Stimulated activated CD8-positive, alpha-beta memory T cell treated with anti-CD3 and anti-CD28 coated beads, Interleukin-4, amount 100 ng/mL, for 48 hours (primary cell): ENCODE measurements around the gene ZCCHC10.
"Not testable (repeated sequence)": the region's sequence is repeated elsewhere in the genome, so short reads cannot be mapped to it uniquely, and the experiment has no call there.

Experiments used
- DNase-seq: peaks from one replicate; pipeline ENCODE4 v3.0.0-alpha.2; 2020

ZCCHC10 gene

DNA sequence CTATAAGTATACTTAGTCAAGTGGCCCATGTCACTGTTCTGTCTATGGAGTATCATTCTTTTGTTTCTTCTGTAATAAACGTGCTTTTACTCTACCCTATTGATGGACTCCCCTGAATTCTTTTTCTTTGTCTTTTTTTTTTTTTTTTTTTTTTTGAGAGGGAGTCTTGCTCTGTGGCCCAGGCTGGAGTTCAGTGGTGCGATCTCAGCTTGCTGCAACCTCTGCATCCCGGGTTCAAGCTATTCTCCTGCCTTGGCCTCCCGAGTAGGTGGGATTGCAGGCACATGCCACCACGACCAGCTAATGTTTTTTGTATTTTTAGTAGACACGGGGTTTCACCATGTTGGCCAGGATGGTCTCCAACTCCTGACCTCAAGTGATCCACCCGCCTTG, 53.9 kb downstream of the ZCCHC10 start:
- not testable (repeated sequence) for DNase-seq

DNA sequence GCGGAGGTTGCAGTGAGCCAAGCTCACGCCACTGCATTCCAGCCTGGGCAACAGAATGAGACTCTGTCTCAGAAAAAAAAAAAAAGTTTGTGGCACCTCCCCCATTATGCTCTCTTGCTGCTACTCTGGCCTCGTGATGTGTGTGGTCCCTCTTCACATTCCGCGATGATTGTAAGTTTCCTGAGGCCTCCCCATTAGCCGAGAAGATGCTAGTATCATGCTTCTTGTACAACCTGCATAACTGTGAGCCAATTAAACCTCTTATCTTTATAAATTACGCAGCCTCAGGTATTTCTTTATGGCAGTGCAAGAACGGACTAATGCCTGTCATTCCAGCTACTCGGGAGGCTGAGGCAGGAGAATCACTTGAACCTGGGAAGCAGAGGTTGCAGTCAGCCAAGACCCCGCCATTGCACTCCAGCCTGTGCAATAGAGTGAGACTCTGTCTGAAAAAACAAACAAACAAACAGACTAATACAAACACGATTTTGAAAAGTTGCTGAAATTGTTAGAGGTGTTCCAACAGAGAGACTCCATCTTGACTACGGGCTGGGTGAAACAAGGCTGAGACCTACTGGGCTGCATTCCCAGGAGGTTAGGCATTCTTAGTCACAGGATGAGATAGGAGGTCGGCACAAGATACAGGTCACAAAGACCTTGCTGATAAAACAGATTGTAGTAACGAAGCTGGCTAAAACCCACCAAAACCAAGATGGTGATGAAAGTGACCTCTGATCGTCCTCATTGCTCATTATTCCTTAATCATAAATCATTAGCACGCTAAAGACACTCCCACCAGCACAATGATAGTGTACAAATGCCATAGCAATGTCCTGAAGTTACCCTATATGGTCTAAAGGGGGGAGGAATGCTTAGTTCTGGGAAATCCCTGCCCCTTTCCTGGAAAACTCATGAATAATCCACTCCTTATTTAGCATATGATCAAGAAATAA, 54.6 kb downstream of the ZCCHC10 start:
- DNase-seq = no peak

DNA sequence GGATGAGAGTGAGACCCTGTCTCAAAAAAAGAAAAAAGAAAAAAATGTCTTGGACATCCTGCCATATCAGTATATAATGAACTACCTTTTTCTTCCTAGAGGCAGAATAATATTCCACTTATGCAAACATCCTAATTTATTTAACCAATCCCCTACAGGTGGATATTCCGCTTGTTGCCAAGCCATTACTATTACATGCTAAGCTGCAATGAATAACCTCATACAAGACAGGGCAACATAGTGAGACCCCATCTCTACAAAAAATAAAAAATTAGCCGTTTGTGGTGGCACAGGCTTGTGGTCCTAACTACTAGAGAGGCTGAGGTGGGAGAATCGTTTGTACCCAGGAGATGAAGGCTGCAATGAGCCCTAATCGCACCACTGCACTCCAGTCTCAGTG, 61.2 kb downstream of the ZCCHC10 start:
- DNase-seq = no peak

DNA sequence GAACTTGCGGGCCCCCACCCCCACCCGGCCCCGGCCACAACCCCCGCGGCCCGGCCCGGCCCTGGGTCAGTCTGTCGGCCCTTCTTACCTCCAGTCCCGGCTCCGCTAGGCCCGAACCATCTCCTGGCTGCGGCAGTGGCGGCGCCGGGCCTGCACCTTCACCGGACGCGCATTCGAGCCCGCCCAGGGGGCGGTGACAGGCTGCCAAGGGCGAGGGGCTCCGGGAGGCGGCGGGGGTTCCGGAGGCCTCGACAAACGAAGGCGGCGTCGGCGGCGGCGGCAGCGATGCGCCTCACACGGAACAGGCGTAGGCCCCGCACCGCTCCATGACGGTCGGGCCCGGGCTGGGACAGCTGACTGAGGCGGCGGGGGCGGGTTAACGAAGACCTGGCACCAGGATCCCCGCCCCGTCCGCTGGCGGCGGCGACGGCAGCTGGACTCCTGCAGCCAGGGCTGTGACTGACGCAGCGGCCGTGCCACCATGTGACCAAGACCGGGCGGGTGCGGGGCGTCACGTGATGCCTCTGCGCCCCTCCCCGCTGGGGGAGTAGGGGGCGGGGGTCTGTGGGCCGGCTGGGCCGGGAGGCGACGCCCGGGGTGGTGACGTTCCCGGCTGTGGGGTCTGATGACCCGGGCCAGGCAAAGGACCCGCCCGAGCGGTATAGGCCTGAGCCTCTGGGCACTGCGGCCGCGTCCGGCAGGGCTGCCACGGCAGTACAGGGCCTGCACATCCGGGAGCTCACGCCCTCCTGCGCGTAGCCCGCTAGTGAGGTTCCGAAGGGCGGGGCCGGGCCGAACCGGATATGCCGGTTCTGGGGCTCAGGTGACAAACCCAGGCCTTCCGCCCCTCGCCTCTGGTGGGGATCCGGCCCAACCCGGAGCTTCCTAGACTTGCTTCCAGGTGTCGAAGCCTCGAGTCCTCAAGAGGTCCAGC, 62.9 kb downstream of the ZCCHC10 start, which contains the start of gene AFF4:
Gene AFF4, minus strand, starts transcription at position 464 of the 934 bp plus-strand sequence. CDS start 26,445 bp downstream, outside the sequence.
- peak; percentile 91 for DNase-seq

DNA sequence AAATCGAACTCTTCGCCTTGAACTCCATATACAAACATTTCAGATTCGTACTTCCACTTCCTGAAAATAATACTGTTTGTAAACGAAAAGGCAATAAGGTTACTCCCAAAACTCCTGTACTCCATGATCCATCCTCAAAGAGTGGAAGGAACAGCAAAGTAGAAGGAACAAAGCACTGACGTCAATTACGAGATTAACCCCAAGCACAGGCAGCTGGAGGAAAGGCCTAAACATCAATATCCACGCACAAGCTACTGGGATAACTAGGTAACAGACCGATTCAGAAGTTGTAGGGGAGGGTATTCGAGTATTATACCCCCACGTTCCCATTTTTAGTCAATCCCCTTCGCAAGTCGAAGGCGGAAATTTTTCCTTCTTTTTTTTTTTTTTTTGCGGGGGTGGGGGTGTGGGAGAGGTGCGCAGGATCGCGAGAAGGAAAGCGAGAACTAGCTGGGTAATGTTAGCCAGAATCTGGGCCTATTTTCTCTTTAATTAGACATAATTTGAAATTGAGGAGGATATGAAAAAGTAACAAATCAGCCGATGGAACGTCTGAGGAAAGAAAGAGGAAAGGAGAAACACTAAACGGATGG, 63.8 kb downstream of the ZCCHC10 start:
- no peak for DNase-seq

DNA sequence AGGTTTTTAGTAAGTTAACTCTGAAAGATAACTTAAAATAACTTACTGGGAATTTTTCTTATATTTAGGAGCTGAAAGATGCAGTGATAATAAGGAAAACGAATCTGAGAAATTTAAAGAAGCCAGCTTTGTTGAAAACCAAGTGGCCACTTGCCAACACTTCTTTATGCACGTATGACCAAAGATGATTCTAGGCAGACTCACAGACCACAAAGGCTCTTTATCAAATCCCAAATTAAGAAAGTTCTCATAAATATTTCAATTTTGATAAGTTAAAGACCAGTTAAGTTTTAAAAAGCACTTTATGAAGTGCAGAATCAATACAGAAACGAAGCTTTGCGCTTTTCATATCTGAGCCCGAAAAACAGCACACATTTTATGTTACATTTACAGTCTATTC, 64.5 kb downstream of the ZCCHC10 start:
- no peak for DNase-seq

DNA sequence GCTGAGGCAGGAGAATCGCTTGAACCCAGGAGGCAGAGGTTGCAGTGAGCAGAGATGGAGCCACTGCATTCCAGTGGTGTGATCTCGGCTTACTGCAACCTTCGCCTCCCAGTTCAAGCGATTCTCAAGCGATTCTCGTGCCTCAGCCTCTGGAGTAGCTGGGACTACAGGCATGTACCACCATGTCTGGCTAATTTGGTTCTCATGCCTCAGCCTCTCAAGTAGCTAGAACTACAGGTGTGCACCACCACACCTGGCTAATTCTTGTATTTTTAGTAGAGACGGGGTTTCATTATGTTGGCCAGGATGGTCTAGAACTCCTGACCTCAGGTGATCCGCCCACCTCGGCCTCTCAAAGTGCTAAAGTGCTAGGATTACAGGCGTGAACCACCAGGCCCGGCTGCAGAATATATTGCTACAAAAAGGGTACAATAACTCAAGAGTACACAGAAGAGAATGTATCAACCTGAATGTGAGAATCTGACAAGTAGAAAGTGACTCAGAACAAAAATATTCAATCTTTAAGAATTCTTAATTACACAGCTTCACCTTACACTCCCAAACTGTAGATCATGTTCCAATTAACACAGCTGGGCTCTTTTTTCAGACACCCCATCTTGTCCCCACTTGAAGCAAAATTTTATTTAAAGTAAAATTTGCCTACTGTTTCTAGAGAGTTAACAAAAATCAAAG, 65.1 kb downstream of the ZCCHC10 start:
- not testable (repeated sequence) for DNase-seq

DNA sequence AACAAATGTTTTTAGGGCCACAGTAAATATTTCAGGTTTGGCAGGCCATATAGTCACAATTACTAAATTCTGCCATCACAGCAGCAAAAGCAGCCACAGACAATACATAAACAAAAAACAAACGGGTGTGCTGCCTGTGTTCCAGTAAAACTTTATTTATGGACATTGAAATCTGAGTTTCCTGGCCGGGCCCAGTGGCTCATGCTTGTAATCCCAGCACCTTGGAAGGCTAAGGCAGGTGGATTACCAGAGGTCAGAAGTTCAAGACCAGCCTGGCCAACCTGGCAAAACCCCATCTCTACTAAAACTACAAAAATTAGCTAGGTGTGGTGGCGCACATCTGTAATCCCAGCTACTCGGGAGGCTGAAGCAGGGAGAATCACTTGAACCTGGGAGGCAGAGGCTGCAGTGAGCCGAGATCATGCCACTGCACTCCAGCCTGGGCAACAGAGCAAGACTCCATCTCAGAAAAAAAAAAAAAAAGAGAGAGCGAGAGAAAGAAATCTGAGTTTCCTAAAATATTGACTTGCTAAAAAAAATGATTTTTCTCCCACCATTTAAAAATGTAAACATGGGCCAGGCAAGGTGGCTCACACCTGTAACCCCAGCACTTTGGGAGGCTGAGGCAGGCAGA, 70.1 kb downstream of the ZCCHC10 start:
- not testable (repeated sequence) for DNase-seq

DNA sequence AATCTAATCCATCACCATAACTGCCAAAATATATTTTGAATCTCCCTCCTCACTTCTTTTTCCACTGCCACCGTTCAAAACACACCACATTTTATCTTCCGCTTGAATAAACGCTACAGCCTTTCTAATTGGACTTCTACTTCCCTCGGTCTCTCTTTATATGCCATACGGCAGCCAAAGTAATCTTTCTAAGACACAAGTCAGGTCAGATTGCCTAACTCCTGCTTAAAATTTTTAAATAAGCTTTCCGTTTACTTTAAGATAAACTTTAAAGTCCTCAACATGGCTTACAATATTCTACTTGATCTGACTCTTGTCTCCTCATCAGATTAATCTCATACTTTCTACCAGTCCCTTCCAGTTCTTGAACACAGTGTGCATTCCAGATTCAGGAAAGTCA, 72.6 kb downstream of the ZCCHC10 start:
- no peak for DNase-seq

DNA sequence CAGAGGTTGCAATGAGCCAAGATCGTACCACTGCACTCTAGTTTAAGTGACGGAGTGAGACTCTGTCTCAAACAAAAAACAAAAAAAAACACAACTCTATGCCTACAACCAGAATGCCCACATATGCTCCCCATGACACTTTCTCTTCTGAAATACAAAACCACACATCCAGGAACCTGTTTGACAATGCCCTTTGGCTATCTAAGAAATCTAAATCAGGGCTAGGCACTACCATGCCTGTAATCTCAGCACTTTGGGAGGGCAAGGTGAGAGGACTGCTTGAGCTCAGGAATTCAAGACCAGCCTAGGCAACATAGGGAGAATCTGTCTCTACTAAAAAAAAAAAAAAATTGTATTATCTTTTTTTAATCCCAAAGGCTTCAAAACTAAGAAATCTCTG, 73.5 kb downstream of the ZCCHC10 start:
- no peak for DNase-seq

DNA sequence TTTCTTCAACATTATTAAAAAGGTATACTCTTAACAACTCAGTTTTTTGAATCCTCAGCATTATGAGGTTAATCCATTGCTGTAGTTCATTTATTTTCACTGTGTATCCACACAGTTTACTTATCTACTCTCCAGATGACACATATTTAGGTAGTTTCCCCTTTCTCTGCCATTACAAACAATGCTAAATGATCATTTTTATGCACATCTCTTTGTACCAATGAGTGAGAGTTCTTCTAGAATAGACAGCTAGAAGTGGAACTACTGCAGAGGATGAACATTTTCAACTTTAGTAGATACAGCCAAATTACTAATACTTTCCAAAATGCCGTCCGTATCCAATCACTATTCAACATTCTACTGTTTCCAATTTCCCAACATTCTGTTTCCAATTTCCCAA, 74.5 kb downstream of the ZCCHC10 start:
- DNase-seq = no peak

DNA sequence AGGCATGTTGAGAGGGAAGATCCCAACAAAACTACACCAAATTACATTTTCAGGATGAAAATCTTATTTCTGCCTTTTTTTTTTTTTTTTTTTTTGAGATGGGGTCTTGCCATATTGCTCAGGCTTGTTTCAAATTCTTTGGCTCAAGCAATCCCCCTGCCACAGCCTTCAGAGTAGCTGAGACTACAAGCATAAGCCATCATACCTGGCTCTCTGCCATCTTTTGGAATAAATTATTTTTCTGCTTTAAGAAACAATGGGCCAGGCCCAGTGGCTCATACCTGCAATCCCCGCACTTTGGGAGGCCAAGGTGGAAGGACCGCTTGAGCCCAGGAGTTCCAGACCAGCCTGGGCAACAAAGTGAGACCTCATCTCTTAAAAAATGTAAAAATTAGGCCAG, 77.2 kb downstream of the ZCCHC10 start:
- DNase-seq = no peak

DNA sequence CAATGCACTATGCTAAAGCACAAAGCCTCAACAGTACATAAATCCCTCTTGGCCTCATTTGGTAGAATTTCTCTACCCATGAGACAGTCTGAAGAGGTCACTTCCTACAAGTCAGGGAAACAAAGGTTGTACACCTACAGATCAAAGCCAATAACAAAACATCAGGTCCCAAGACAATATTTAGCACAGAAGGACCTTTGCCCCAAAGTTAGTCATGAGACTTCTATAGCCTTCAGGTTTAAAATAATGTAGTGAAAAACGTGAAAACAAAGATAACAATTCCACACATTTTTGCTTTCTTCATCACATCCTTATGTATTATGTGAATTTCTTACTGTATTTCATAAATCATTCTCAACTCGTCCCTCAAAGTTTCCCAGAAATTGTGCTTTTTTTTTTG, 78.7 kb downstream of the ZCCHC10 start:
- no peak for DNase-seq
